HG03135 (cell line): ENCODE measurements around the gene ADSL.
"Not testable (repeated sequence)": the region's sequence is repeated elsewhere in the genome, so short reads cannot be mapped to it uniquely, and the experiment has no call there.

Experiments
- ATAC-seq: cut with Tn5 transposase; IDR thresholded peaks from one replicate; pipeline ENCODE4 v1.9.1; 2021; ENCODE audit warnings: mild to moderate bottlenecking, moderate library complexity; ENCODE audit not compliant: unreplicated experiment

Gene ADSL

GRCh38 chr22:40367342-40367741 lies 21.0 kb downstream of the ADSL start:
- ATAC-seq, result no peak

GRCh38 chr22:40368016-40368415 lies 21.7 kb downstream of the ADSL start:
- no peak for ATAC-seq

DNA sequence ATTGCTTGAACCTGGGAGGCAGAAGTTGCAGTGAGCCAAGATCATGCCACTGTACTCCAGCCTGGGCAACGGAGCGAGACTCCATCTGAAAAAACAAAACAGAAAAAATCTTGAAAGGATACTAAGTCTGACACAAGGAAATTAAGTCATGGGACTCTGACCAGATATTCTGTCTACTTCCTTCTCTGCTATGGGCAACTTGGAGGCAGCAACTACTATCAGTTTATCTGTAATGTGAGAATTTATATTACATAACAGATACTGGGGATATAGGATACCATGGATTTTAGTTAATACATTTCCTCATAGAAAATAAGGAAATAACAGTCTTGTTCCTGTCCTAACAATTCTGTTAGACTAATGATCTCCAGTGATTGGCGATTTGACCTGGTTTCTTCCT lies 22.5 kb downstream of the ADSL start:
- ATAC-seq, result no peak

DNA sequence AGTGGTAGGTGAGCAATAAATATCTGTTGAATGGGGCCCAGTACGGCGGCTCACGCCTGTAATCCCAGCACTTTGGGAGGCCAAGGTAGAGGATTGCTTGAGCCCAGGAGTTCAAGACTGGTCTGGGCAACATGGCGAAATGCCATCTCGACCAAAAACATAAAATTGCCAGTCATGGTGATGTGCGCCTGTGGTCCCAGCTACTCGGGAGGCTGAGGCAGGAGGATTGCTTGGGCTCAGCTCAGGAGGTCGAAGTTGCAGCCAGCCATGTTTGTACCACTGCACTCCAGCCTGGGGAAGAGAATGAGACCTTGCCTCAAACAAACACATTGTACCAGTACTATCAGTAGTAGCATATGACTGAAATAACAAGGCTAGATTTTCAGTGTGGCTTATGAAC lies 28.3 kb downstream of the ADSL start:
- no peak for ATAC-seq

GRCh38 chr22:40376149-40376548 lies 29.8 kb downstream of the ADSL start:
- ATAC-seq, result no peak

GRCh38 chr22:40377931-40378330 lies 31.6 kb downstream of the ADSL start:
- ATAC-seq, result no peak

- ATAC-seq, result not testable (repeated sequence)
Observed at GRCh38 chr22:40378448-40378847, 32.1 kb downstream of the ADSL start.

DNA sequence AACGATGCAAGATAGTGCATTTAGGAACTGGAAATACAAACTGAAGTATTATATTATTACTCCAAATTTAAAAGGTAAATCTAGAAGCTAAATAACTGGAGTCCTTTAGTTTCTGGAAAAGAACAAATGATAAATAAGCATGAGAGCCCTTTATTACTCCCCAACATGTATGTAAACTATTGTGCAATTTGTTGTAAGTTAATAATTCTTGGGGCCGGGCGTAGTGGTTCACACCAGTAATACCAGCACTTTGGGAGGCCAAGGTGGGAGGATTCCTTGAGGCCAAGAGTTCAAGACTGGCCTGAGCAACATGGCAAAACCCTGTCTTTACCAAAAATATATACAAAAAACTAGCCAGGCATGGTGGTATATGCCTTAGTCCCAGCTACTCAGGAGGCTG lies 35.2 kb downstream of the ADSL start:
- ATAC-seq, result no peak

- no peak for ATAC-seq
Observed at GRCh38 chr22:40383905-40384304, 37.6 kb downstream of the ADSL start.

- no peak for ATAC-seq
Observed at GRCh38 chr22:40385036-40385782, 38.9 kb downstream of the ADSL start.

GRCh38 chr22:40387746-40388145 lies 41.4 kb downstream of the ADSL start:
- no peak for ATAC-seq

DNA sequence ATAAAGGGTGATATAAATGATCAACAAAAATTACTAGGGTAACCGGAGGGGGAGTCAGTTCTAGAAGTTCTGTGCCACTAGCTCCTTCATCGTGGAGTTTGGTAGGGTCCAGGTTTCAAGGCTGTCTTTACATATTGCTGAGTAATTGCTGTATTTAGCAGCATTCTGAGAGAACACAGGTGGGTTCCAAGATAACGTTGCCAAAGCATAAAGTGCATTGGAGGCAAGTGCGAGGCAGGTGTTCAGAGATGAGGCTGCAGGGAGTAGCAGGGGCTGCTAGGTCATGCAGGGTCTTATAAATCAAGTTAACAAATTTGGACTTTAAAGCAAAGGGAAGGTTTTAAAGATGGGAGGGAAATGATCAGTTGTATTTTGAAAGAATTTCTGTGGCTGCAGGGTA lies 41.9 kb downstream of the ADSL start:
- ATAC-seq, result no peak

GRCh38 chr22:40391417-40391816 lies 45.1 kb downstream of the ADSL start:
- no peak for ATAC-seq

DNA sequence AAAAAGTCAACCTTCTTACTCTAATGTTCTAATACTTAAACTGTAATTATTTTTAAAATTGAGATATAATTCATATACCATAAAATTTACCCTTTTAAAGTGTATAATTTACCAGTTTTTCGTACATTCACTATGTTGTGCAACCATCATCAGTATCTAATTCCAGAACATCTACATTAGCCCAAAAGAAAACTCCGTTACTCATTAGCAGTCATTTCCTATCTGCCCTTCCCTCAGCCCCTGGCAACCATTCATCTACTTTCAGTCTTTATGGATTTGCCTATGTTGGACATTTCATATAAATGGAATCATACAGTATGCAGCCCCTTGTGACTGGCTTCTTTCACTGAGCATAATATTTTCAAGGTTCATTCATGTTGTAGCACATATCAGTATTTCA lies 46.3 kb downstream of the ADSL start:
- ATAC-seq, result no peak

GRCh38 chr22:40394607-40395006 lies 48.3 kb downstream of the ADSL start:
- no peak for ATAC-seq

DNA sequence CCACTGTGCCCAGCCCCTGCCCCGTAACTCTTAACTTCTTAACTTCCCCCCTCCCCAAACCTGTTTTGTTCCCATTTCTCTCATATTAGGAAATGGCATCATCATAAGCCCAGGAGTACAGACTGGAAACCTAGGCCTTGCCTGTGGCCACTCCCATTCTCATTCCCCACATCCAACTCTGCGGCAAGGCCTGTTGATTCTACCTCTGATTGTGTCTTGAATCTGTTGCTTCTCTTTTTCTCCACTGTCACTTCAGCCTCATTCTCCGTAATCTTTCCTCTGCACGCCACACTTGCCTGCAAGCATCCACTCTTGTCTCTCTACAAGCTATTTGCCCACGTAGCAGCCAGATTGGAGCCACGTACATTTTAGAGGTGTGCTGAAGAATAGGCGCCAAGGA lies 49.3 kb downstream of the ADSL start:
- no peak for ATAC-seq

DNA sequence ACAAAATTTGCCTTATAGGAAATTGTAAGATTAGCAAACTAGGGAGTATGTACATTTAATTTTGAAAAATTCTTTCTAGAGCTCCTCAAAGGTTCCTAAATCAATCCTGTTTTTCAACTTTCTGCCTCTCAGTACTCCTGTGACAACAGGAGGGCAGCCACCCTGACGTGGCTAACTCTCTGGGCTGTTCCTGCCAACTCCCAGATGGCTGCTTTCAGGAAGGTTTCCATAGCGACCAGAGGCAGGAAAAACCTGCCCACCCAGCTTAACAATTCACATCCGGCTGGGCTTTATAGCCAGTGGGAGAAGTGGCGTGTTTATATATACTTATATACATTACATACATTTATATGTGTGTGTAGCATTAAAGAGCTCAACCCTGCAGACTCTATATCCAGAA lies 50.6 kb downstream of the ADSL start:
- no peak for ATAC-seq

- ATAC-seq, result no peak
Observed at GRCh38 chr22:40397396-40397795, 51.1 kb downstream of the ADSL start.

DNA sequence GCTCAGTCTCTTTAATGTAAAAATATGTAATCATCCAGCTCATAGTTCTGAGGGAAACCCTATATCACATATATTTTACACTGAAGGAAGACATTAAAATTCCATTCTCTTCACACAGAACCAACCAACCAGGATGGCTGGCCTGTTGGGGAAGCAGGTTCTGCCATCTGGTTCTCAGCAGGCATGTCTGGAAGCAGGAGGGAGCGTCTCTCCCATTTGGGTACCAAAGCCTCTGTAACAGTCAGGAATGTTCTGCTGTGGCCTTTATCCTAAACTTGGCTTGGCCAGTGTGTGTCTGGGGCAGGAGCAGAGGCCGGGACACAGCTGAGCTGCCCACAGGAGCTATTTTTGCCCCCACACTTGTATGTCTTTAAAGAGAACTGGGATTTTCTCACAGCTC lies 53.3 kb downstream of the ADSL start:
- ATAC-seq, result no peak

DNA sequence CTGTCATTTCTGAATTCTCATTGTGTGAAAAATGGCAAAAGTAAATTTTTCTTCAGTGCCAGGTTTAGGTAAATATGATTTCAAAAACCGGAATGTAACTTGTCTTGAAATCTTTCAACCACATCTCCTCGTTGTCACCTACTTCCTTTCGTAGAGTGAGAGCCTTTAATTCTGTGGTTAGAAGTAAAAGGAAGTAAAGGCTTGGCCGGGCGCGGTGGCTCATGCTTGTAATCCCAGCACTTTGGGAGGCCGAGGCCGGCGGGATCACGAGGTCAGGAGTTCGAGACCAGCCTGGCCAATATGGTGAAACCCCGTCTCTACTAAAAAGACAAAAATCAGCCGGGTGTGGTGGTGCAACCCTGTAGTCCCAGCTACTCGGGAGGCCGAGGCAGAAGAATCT lies 53.9 kb downstream of the ADSL start:
- ATAC-seq, result no peak

GRCh38 chr22:40401532-40401931 lies 55.2 kb downstream of the ADSL start:
- ATAC-seq, result no peak

DNA sequence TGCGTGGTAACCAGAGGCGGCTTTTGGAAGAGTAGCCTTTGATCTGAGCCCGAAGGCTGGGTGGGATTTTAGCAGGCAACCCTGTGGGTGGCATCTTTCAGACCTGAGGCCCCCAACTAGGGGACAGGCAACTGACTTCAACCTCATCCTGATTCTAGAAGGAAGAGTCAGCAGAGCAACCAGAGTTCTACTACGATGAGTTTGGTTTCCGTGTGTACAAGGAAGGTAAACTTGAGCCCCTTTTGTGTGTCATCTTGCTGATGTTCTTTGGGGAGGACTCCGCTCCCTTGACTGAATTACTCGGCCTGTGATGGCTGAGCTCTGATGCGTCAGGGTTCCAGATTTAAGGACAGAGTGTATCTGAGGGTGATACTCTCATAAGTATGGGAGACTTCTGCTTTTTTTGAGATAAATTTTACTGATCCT lies 55.7 kb downstream of the ADSL start:
- no peak for ATAC-seq

DNA sequence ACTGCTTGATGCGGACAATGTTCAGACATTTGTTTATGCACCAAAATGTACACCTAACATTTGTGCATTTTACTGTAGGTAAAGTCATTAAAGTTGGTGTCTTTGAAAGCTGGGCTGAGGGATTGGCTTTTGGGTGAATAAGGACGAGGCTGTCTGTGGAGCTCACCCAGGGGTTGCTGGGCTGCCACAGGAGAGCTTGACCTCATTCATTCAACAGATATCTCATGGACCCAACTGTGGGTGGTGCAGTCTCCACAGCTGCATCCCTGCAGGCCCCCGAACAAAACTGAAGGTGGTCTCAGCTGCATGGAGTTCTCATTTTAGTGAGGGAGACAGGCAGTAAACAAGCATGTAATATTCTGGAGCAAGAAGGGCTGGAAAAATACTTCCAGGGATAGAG lies 56.8 kb downstream of the ADSL start:
- ATAC-seq, result no peak
